Measurements from ENCODE around the gene ADD1. TPM values are rescaled to one million over a fixed set of nuclear protein-coding genes. Genes with fewer than 3 reads are reported as not detected.

Gene ADD1
- polyA plus RNA-seq, 1 donor (not counting 4 experiments of a cell fraction or from before 2014, with no cell fraction given), result 109 TPM

- no peaks in the 10 kb centered on the region for H3K27me3 ChIP-seq (ENCODE audit: control insufficient read depth, extremely low read depth, insufficient read depth, low read length)
- no peak overlapping the region for H3K9ac ChIP-seq (ENCODE audit: control insufficient read depth, extremely low read depth, insufficient read depth, low read length)
- H3K27ac ChIP-seq (ENCODE audit: control insufficient read depth, insufficient read depth, low read length), result no peak overlapping the region
- no peak overlapping the region for H3K4me2 ChIP-seq (ENCODE audit: control insufficient read depth, extremely low read depth, insufficient read depth, low read depth, low read length)
- H3K9me3 ChIP-seq (ENCODE audit: control insufficient read depth, low read depth, low read length), result no peaks in the 10 kb centered on the region
- H4K20me1 ChIP-seq (ENCODE audit: control insufficient read depth, extremely low read depth, insufficient read depth, low read length), result peaks cover 2% of the 10 kb centered on the region
- no peak overlapping the region for H2AFZ ChIP-seq (ENCODE audit: control insufficient read depth, low read length)
- H3K9me1 ChIP-seq (ENCODE audit: control insufficient read depth, extremely low read depth, insufficient read depth, low read length), result no peaks in the 10 kb centered on the region
- FAIRE-seq (no peak), DNase-seq (ENCODE audit: low read depth, low spot score) (no peak)
- H3K36me3 ChIP-seq (ENCODE audit: control insufficient read depth in 2 of 2, extremely low read depth in 1 of 2, insufficient read depth in 2 of 2, low read length in 2 of 2), result peaks cover 3 to 30% of the 10 kb centered on the region in 2 experiments
- dilution Hi-C loops (cut with MboI; ENCODE audit: extremely low pct_ligation_motif_present, low sequenced_read_pairs), result no loop called here
- H3K4me1 ChIP-seq (ENCODE audit: control insufficient read depth, extremely low read depth, insufficient read depth, low read length), result no peaks in the 10 kb centered on the region
- TF ChIP-seq, protein P1, sequence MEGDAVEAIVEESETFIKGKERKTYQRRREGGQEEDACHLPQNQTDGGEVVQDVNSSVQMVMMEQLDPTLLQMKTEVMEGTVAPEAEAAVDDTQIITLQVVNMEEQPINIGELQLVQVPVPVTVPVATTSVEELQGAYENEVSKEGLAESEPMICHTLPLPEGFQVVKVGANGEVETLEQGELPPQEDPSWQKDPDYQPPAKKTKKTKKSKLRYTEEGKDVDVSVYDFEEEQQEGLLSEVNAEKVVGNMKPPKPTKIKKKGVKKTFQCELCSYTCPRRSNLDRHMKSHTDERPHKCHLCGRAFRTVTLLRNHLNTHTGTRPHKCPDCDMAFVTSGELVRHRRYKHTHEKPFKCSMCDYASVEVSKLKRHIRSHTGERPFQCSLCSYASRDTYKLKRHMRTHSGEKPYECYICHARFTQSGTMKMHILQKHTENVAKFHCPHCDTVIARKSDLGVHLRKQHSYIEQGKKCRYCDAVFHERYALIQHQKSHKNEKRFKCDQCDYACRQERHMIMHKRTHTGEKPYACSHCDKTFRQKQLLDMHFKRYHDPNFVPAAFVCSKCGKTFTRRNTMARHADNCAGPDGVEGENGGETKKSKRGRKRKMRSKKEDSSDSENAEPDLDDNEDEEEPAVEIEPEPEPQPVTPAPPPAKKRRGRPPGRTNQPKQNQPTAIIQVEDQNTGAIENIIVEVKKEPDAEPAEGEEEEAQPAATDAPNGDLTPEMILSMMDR (optimal IDR thresholded peaks at IDR 0.05 in 1 of 3, IDR thresholded peaks at IDR 0.05 in 1 of 3, conservative IDR thresholded peaks at IDR 0.05 in 1 of 3; ENCODE audit: extremely low read depth in 1 of 3, insufficient read depth in 2 of 3, low read length in 3 of 3), result no peak
- no peak for TF ChIP-seq EZH2 (IDR thresholded peaks at IDR 0.05; ENCODE audit: low read length)
- no peak overlapping the region for H3K4me3 ChIP-seq (ENCODE audit: control insufficient read depth in 2 of 3, extremely low read depth in 1 of 3, insufficient read depth in 2 of 3, low read depth in 1 of 3, low read length in 3 of 3)
- H3K79me2 ChIP-seq (ENCODE audit: control insufficient read depth, insufficient read depth, low read length), result no peaks in the 10 kb centered on the region
Measured at GRCh38 chr4:2827071-2827873, 16.4 kb upstream of the ADD1 start.

DNA sequence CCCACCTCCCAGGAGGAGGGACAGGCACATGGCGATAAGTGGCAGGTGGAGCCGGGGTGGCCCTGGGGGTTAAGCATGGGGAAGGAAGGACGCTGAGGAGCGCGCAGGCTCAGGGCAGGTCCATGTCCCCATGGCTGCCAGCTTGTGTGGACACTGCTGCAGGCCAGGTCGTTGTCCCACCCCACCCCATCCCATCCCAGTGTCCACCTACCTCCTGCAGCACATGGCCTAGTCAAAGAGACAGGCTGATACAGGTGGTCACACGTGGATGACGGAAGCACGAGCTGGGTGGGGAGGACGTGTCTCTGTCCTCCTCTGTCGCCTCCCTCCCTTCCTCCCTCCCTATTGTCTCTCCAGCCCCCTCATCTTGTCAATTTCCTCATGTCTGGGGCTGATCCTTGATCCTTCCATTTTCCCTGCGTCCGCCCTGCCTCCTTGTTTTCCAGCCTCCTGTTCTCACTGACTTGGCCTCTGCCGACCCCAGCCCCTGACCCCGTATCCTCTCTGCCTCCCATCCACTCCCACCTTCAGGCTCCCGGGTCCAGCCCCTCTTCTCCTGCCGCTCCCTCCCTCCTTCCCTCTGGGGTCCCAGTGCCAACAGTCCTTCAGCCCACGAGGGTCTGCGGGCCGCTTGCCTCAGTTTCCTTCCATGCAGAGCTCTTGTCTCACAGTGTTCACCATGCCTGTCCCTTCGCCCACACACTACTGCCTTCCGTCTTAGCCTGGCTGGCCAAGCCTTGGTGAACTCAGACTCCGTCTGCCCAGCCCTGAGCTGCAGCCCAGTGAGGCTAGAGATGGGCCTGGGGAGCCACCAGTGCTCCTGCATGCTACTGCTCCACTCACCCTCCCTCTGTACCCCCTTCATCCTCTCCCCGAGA lies 15.5 kb upstream of the ADD1 start:
- Histone ChIP-seq H3K9me3 (ENCODE audit: control insufficient read depth, low read depth, low read length) (no peaks in the 10 kb centered on the region), H3K4me2 (ENCODE audit: control insufficient read depth, extremely low read depth, insufficient read depth, low read depth, low read length) (no peak overlapping the region), H2AFZ (ENCODE audit: control insufficient read depth, low read length) (no peak overlapping the region), H3K79me2 (ENCODE audit: control insufficient read depth, insufficient read depth, low read length) (no peaks in the 10 kb centered on the region), H3K27ac (ENCODE audit: control insufficient read depth, insufficient read depth, low read length) (no peak overlapping the region), H3K4me3 (ENCODE audit: control insufficient read depth in 2 of 3, extremely low read depth in 1 of 3, insufficient read depth in 2 of 3, low read depth in 1 of 3, low read length in 3 of 3) (no peak overlapping the region), H3K27me3 (ENCODE audit: control insufficient read depth, extremely low read depth, insufficient read depth, low read length) (no peaks in the 10 kb centered on the region), H3K9ac (ENCODE audit: control insufficient read depth, extremely low read depth, insufficient read depth, low read length) (no peak overlapping the region), H4K20me1 (ENCODE audit: control insufficient read depth, extremely low read depth, insufficient read depth, low read length) (peaks cover 2% of the 10 kb centered on the region), H3K4me1 (ENCODE audit: control insufficient read depth, extremely low read depth, insufficient read depth, low read length) (no peaks in the 10 kb centered on the region), H3K9me1 (ENCODE audit: control insufficient read depth, extremely low read depth, insufficient read depth, low read length) (no peaks in the 10 kb centered on the region), H3K36me3 (ENCODE audit: control insufficient read depth in 2 of 2, extremely low read depth in 1 of 2, insufficient read depth in 2 of 2, low read length in 2 of 2) (peaks cover 3 to 25% of the 10 kb centered on the region in 2 experiments)
- dilution Hi-C loops (cut with MboI; ENCODE audit: extremely low pct_ligation_motif_present, low sequenced_read_pairs), result no loop called here
- FAIRE-seq (no peak), DNase-seq (ENCODE audit: low read depth, low spot score) (no peak)
- TF ChIP-seq EZH2 (IDR thresholded peaks at IDR 0.05; ENCODE audit: low read length), result no peak
- TF ChIP-seq, protein P1 (optimal IDR thresholded peaks at IDR 0.05 in 1 of 3, IDR thresholded peaks at IDR 0.05 in 1 of 3, conservative IDR thresholded peaks at IDR 0.05 in 1 of 3; ENCODE audit: extremely low read depth in 1 of 3, insufficient read depth in 2 of 3, low read length in 3 of 3), result no peak
